HG02840 (cell line): ENCODE measurements around the gene TMEM169.
A peak's percentile ranks its signal among the peaks of the same experiment; 100 is the strongest.

Experiments used
- ATAC-seq: cut with Tn5 transposase; IDR thresholded peaks from one replicate; pipeline ENCODE4 v1.9.1; 2021; ENCODE audit warnings: mild to moderate bottlenecking, moderate library complexity, moderate number of reproducible peaks; ENCODE audit not compliant: unreplicated experiment, low FRiP score

TMEM169 gene, protein sequence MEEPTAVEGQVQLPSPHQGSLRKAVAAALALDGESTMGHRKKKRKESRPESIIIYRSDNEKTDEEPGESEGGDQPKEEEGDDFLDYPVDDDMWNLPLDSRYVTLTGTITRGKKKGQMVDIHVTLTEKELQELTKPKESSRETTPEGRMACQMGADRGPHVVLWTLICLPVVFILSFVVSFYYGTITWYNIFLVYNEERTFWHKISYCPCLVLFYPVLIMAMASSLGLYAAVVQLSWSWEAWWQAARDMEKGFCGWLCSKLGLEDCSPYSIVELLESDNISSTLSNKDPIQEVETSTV

DNA sequence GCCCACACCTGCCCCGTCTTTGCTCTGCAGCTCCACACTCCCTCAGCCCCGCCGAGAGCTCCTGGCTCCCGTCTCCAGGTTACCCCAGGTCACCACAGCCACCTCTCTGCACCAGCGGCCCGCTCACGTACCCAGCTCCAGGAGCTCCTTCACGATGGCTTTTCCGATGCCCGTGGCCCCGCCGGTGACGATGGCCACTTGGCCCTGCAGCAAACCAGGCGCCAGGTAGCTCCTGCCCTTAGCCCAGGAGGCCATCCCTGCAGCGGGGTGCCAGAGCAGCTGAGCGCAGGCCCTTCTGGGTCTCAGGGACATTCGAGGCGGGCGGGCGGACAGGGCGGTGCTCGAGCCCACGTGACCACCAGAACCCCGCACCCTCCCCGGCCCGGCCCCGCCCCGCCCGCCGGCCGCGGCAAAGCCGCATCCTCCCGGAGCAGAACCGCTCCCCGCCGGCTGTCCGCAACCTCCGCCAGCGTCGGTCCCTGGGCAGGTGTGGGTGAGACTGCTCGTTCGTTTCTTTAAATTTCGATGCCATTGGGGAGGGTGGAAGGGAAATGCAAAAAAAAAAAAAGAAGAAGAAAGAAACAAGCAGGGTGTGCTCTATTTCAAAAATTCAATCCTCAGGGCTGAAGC lies at the start of gene TMEM169, which contains the start of gene PECR:
Gene TMEM169 (plus strand): TSS at position 433 of the 630 bp plus-strand sequence. CDS start 14,045 bp downstream, outside the sequence.
Gene PECR (minus strand): TSS at position 323 of the 630 bp plus-strand sequence. CDS start 68 bp downstream, at position 255.
- peak; percentile 89 for ATAC-seq

DNA sequence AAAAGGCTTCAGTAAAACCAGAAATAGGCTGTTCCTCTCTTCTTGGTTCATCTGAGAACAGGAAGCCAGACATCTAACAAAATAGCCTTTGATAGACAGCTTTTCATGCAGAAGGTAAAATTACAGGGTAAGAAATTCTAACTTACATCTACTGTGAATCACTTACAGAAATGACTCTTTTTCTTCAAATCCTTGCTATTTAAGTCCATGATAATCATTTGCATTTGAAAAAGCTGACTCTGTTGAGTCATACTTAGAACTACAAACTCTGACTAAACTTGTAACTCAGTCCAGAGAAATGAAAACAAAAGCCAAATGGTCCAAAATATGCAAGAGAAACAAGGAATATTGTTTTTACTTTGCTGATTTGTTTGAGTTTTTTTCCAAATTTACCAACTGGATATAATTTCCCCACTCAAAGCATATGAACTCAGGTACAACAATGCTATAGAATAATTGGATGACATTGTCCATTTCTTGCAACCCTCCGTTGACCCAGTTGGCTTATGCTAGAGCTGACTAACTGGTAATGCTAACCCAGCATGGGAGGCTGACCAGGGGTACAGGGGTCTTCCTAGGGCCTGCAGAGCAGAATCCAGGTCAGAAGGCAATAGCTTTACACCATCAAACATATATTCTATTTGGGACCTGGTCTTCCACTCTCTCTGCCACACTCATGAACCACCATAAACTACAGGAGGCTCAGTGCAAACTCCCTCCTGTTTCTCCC lies 49.6 kb upstream of the TMEM169 start:
- ATAC-seq: peak; percentile 91

DNA sequence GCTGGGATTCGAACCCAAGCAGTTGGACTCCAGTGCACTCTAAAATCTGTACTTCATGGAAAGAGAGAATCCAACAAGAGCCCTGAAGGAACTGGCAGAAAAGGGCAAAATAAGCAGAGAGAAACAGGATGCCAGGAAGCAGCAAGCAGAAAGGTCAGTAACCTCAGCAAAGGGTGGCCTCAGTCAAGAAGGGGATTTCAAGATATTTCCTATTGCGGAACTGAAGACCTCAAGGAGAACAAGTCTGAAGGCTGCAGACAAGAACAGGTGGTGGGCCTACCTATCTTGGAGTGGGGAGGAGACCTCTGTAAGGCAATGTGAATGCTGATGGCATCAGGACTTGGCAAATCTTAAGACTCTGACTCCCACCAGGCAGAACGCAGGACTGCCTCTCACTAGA lies 48.3 kb upstream of the TMEM169 start:
- no peak for ATAC-seq

DNA sequence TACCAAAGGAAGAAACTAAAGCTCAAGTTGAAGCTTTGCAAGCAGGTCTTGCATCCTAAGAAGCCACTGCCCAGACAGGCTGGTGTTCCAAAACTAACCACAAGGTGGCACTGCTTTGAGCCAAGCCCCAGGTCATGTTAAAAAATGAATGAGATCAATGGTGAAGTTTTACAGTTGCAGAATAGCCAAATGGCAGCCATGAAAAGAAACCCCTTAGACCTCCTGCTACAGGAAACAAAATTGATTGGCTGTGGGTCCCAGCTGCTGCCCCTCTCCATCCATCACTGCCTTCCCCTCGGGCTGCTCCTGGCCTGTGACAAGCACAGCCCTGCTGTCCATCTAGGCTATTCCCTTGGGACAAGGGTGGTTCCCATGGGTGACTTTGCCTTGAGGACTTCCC lies 47.7 kb upstream of the TMEM169 start:
- ATAC-seq: no peak

DNA sequence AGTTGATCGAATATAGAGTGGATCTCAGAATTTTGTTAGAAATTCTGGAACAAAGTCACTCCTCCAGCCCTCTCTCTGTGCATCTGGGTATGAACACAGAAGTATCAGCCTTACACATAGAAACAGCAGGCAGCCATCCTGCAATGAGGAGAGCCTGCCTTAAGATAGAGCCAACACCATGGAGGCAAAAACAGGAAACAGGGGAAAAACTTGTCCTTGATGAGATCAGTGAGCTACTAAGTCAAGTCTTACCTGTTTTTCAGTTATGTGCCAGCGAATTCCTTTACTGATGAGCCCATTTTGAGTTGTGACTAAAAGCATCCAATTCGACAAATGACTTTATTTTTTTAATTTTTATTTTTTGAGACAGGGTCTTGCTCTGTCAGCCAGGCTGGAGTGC lies 41.8 kb upstream of the TMEM169 start:
- ATAC-seq: no peak

DNA sequence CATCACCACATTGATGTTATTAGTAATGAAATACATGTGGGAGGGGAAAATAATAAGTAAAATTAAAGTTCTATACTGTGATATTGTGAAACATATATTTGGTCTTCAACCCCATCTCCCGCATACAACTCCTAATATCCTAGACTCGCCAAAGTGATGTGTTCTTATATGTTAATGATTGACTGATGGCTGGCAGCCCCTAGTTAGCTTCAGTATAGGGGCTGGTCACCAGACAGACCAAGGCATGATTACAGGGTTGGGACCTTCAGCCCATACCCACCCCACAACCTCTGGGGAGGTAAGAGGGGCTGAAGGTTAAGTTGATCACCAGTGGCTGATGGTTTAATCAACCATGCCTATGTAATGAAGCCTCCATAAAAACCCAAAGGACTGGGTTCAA lies 40.3 kb upstream of the TMEM169 start:
- no peak for ATAC-seq

DNA sequence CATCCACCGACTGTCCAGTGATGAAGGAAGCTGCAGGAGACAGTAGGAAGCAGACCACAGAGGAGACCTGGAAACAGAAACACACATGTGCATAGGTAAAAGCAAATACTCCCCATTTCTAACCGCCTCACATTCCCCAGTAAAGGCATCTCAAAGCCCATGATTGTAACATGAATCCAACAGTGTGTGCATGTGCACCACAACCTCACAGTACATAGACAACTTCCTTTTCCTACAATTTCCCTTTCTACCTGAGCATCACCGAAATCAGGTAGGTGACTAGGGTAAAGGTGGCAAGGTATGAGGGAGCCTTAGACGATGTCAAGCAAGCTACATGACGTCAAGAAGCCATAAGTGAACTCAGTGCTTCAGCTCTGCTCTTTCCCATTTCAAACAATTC lies 37.8 kb upstream of the TMEM169 start:
- no peak for ATAC-seq

DNA sequence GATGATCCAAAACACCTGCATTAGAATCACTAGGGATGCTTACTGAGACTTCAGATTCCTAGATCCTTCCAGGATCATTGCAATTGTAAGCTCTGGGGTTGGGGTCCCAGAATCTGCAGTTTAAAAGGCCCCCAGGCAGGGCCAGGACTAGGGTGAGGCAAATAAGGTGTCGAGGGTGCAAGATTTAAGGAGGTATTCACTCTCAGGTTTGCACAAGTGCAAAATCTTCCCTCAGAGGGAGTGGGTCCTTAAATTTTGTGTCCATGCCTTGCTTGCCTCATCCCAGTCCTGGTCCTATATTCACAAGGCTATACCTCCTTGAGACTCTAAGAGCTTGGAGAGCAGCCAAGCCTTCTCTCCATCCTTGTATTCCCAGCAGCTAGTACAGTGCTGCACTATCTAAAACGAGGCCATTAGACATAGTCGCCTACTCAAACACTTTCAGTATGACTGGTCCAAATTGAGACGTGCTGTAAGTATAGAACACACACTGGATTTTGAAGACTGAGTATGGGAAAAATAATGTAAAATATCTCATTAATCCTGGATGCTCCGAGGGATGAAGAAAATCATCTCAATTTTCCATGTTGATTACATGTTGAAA lies 36.7 kb upstream of the TMEM169 start:
- peak; percentile 81 for ATAC-seq

DNA sequence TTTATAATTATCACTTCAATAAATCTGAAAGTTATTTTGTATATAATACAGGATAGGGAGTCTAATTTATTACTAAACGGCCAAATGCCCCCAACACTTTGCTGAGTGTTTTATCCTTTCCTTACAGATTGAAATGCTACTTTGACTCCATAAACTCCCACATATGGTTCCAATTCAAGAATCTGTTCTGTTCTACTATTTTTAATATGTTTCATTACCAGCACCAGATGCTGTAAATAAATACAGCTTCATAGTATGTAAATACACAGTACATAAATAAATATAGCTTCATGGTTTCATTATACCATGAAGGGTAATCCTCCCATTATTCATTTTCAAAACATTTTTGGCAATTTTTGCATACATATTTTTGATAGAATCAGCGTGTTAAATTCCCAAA lies 34.3 kb upstream of the TMEM169 start:
- no peak for ATAC-seq

DNA sequence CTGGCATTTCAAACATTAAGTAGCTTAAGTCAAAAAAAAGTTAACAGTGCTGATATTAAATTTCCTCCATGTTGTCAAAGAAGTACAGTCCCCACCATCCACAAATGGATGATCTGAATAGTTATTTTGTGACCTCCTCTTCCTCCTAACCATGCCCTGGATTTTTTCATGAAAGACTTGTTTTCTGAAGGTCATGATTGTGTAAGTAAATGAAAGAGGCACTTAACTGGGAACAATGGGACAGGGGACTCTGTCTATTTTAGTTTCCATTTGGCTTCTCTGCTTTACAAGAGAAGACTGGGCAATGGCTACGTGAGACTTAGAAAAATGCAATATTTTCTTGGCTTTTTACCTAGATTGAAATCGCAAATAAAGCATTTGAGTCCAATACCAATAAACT lies 32.3 kb upstream of the TMEM169 start:
- ATAC-seq: no peak

DNA sequence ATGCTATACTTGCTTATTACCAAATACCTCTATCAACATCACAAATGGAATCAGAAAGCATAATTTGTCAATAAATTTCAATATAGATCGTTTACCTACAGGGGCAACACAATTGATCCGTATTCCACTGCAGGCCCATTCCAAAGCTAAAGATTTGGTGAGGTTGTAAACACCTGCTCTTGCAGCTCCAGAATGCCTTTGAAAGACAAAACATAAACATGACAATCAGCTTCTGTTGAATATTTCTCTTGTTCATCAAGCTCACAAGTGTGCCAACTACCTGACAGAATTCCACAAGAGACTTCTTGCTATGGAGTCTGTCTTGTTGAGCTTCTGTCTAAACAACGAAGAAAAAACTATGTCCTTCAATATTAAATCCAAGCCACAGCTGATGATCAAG lies 30.4 kb upstream of the TMEM169 start:
- no peak for ATAC-seq

DNA sequence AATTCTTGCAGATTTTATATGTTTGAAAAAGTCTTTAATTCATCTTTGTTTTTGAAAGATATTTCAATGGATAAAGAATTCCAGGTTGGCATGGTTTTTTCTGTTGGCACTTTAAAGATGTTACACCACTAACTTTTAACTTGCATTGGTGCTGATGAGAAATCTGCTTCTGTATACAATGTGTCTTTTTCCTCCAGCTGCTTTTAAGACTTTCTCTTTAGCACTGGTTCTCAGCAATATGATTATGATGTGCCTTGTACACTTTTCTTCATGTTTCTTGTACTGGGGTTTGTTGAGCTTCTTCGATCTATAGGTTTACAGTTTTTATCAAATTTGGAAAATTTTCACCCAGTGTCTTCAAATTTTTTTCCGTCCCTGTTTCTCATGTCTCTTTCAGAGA lies 29.3 kb upstream of the TMEM169 start:
- ATAC-seq: no peak

DNA sequence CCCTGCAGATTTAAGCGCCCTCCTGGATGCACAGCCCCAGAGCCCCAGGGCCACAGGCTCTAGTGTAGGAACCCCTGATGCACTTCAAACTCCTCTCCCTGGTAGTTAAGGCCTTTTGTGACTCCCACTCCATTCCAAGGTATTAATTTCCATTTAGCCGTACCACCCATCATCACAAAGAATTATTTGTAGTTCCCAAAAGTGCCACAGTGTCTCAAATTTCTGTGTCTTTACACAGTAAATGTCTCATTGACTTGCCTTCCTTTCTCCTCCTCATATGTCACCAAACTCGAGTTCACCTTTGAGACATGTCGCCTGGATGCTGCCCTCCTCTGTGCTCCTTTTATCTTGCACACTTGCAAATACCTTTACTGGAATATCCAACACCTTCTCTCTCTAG lies 26.0 kb upstream of the TMEM169 start:
- no peak for ATAC-seq

DNA sequence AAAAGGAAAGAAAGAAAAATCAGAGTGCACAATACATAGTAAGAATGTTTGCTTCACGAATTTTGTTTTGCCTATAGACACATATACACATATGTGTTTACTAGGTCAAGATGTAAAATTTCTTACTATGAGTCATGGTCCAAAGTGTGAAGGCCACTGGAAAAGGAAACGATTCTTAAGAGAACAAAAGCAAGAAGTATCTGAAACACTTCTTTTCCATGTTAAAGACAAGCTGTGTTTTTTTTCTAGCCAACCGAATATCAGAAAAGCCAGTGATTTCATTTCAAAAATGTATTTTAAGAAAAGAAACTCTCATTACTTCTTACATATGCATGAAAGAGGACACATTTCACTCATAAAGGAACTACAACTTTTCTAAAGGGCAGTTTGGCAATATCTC lies 25.0 kb upstream of the TMEM169 start:
- ATAC-seq: peak; percentile 42

DNA sequence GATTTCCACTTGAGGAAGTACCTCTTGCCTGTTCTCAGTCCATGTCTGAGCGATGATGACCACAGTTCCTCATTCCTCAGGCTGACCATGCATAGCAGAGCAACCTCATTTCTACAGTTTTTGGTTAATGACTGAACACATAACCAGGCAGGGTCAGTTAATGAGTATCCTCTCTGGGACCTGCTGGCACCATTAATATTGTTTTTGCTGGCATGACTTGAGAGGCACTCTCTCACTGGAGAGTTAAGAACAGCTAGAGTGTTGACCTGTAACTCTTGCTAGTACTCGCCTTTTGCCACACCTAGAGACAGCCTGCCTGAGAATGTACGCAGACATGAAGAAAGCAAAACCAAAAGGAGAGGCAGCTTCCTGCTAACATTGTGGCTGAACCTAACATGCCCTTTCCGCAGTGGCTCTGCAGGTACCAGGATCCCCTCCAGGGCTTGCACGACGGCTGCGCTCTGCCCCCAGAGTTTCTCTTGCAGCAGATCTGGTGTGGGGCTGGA lies 24.0 kb upstream of the TMEM169 start:
- peak; percentile 77 for ATAC-seq

DNA sequence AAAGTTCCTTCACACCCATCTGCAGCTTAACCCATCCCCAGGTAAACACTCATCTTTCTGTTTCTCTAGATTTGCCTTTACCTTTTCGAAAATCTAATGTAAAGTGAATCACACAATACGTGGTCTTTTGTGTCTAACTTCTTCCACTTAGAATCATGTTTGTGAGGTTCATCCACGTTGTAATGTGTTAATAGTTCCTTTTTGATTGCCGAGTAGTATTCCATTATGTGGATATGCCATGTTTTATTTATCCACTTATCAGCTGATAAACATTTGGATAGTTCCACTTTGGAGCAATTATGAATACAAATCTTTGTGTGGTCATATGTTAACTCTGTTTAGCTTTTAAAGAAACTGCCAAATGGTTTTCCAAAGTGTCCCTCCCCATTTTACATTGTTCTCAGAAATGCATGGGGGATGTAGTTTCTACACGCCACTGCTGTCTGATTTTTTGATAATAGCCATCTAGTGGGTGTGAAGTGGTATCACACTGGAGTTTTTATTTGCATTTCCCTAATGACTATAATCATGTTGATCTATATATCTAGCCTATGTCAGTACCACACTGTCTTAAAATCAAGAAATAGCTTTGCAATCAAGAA lies 22.4 kb upstream of the TMEM169 start:
- ATAC-seq: no peak

DNA sequence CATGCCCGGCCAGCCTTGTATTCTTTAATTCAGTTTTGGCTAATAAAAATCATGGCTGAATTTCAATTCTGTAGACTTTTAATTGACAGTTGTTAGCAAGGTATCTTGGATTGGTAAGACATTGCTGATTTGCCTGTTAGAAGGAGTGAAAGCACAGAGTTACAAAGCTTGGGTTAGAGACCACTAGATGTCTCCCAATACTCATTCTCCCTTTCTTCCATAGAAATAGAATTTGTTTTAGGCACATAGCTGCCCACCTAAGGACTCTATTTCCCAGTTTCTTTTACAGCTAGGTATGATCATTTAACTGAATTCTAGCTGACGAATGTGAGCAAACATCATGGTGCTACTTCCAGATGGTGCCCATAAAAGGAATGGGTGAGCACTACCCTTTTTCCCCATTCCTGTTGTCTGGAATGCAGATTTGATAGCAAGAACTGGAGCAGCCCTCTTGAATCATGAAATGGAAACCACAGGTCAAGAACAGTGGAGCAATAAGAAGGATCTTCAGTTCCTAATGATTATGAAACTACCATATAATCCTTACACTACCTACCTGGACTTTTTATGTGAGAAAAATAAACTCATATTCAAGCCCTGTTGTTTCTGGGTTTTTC lies 17.6 kb upstream of the TMEM169 start:
- no peak for ATAC-seq

DNA sequence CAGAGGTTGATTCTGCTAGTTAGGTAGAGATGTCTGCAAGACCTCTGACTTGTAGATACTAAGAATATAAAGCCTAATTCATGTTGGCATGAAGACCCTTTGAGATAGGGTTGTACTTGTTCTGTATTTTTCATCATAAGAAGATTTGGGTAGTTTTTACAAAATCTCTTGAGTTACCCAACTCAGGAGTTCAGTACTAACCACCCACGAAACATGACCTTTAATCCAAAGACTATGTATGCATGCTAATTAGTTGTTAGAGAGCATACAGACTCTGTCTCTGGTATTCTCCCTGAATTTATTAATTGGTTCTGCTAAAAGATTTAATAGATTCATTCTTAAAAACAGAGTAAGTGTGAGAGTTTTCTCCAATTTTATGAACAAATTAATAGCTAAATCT lies 17.1 kb upstream of the TMEM169 start:
- no peak for ATAC-seq

DNA sequence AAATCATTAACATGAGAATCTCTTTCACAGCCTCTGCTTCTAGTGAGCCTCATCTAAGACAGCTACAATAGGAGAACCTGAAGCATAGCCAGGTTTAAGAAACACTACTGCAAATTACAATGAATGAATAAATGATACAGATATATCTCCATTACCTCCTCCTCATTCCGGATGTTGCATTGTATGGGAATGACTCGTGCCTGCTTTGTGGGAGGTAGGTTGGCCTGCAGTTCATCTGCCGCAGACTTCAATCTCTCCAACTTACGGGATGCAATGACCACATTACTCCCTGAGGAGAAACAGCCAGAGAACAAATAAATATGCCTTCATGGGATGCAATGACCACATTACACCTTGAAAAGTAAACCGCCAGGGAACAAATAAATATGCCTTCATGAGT lies 15.5 kb upstream of the TMEM169 start:
- ATAC-seq: no peak

DNA sequence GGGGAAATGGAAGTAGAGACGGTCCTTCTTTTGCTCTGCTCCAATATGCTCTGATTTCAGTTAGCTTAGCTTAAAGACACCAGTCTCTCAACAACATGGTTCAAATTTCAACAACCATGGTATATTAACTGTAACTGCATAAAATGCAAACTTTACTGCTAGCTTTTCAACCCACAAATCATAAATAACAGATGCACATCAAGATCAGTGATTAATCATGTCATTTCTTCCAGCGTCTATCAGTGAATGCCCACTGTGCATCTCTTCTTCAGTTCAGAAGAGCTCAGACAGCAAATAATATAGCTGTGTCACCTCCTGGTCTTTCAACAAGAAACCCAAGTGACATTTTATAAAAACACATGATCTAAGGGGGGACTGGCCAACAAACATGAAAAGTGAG lies 12.7 kb upstream of the TMEM169 start:
- no peak for ATAC-seq
